Loucy (cell line): ENCODE data around the gene IGHMBP2.

ENCODE experiments used
- H2AFZ ChIP-seq: fragments of 200-600 bp; sonication (generic); 2 replicates; pipeline ENCODE4 v1.6.0; 2016; ENCODE audit warnings: antibody characterized with exemption, mild to moderate bottlenecking, low read length, moderate library complexity
- H3F3A ChIP-seq: fragments of 200-600 bp; 2 replicates; pipeline ENCODE4 v1.6.0; 2016; ENCODE audit warnings: antibody characterized with exemption, low read depth, mild to moderate bottlenecking
- H3K27me3 ChIP-seq: fragments of 200-600 bp; sonication (generic); 2 replicates; pipeline ENCODE4 v1.6.1; 2014; ENCODE audit warnings: low read length, mild to moderate bottlenecking; ENCODE audit not compliant: insufficient read depth, poor library complexity, severe bottlenecking
- H3K36me3 ChIP-seq: fragments of 200-600 bp; sonication (generic); 2 replicates; pipeline ENCODE4 v1.6.1; 2016; ENCODE audit warnings: low read length; ENCODE audit not compliant: insufficient read depth
- H3K4me1 ChIP-seq: fragments of 200-600 bp; sonication (generic); 2 replicates; pipeline ENCODE4 v1.5.1; 2014; ENCODE audit warnings: low read length, mild to moderate bottlenecking; ENCODE audit not compliant: insufficient read depth, poor library complexity, severe bottlenecking
- H3K4me2 ChIP-seq: fragments of 200-600 bp; sonication (generic); 2 replicates; pipeline ENCODE4 v1.6.0; 2014; ENCODE audit warnings: antibody characterized with exemption, low read length, low read depth, mild to moderate bottlenecking; ENCODE audit not compliant: poor library complexity, severe bottlenecking
- H3K4me3 ChIP-seq: fragments of 200-600 bp; sonication (generic); 2 replicates; pipeline ENCODE4 v1.5.1; 2014; ENCODE audit warnings: low read length, mild to moderate bottlenecking, mixed read lengths; ENCODE audit not compliant: poor library complexity, severe bottlenecking
- H3K79me2 ChIP-seq: fragments of 200-600 bp; sonication (generic); 2 replicates; pipeline ENCODE4 v1.6.1; 2014; ENCODE audit warnings: low read length; ENCODE audit not compliant: insufficient read depth
- H3K9ac ChIP-seq: fragments of 200-600 bp; sonication (generic); 2 replicates; pipeline ENCODE4 v1.6.0; 2014; ENCODE audit warnings: mild to moderate bottlenecking, low read depth, low read length, moderate library complexity; ENCODE audit not compliant: poor library complexity, severe bottlenecking
- H3K9me2 ChIP-seq: fragments of 200-600 bp; sonication (generic); replicated peaks from 2 replicates; pipeline ENCODE4 v1.6.1; 2016; ENCODE audit warnings: low read depth, low read length, mixed read lengths
- H3K9me3 ChIP-seq: fragments of 200-600 bp; sonication (generic); 2 replicates; pipeline ENCODE4 v1.6.1; 2014; ENCODE audit warnings: mild to moderate bottlenecking, antibody characterized with exemption, low read length, low read depth; ENCODE audit not compliant: insufficient read depth
- H4K20me1 ChIP-seq: fragments of 200-600 bp; sonication (generic); 2 replicates; pipeline ENCODE4 v1.6.0; 2014; ENCODE audit warnings: antibody characterized with exemption, low read length, mild to moderate bottlenecking; ENCODE audit not compliant: insufficient read depth, poor library complexity, severe bottlenecking
- EZH2phosphoT487 ChIP-seq: fragments of 200-600 bp; IDR thresholded peaks from 2 replicates; pipeline ENCODE4 v1.6.1; 2018; ENCODE audit warnings: antibody characterized with exemption, mild to moderate bottlenecking, moderate library complexity, borderline replicate concordance
- TF ChIP-seq, protein P1 (sequence below): fragments of 200-600 bp; sonication (generic); conservative IDR thresholded peaks from 2 replicates; pipeline ENCODE4 v1.5.1; 2014; ENCODE audit warnings: mild to moderate bottlenecking, antibody characterized with exemption, low read length

Gene IGHMBP2

DNA sequence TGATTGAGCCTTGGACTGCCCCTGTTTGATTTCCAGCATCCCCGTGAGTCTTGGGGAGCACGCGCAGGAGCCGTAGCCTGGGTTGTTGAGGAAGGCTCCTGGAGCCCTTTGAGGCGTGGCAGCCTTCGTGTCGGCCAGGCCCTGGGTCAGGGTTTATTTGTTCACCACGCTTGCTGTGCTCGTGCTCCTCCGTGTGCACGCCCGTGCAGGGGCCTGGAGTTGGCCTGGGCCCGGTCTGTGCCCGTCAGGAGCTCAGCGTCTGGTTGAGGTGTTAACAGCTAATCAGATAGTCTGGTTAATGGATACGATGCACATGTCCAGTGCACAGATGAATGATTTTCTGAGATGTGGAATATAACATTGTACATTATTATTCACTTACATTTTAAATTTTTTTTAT, 8.0 kb downstream of the IGHMBP2 start:
- Histone ChIP-seq H3K79me2 (no peaks in the 10 kb centered on the region; the same call in 1 of the 2 replicates), H3K4me2 (no peak overlapping the region), H3K36me3 (peaks cover 50% of the 10 kb centered on the region; the same call in 1 of the 2 replicates), H3F3A (no peaks in the 10 kb centered on the region), H3K9ac (no peak overlapping the region), H4K20me1 (no peaks in the 10 kb centered on the region), H3K9me3 (no peaks in the 10 kb centered on the region), H3K27me3 (no peaks in the 10 kb centered on the region), H3K4me3 (no peak overlapping the region), H3K9me2 (no peaks in the 10 kb centered on the region), H2AFZ (no peak overlapping the region), H3K4me1 (no peaks in the 10 kb centered on the region)
- TF ChIP-seq EZH2phosphoT487: no peak
- TF ChIP-seq, protein P1, sequence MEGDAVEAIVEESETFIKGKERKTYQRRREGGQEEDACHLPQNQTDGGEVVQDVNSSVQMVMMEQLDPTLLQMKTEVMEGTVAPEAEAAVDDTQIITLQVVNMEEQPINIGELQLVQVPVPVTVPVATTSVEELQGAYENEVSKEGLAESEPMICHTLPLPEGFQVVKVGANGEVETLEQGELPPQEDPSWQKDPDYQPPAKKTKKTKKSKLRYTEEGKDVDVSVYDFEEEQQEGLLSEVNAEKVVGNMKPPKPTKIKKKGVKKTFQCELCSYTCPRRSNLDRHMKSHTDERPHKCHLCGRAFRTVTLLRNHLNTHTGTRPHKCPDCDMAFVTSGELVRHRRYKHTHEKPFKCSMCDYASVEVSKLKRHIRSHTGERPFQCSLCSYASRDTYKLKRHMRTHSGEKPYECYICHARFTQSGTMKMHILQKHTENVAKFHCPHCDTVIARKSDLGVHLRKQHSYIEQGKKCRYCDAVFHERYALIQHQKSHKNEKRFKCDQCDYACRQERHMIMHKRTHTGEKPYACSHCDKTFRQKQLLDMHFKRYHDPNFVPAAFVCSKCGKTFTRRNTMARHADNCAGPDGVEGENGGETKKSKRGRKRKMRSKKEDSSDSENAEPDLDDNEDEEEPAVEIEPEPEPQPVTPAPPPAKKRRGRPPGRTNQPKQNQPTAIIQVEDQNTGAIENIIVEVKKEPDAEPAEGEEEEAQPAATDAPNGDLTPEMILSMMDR: no peak

DNA sequence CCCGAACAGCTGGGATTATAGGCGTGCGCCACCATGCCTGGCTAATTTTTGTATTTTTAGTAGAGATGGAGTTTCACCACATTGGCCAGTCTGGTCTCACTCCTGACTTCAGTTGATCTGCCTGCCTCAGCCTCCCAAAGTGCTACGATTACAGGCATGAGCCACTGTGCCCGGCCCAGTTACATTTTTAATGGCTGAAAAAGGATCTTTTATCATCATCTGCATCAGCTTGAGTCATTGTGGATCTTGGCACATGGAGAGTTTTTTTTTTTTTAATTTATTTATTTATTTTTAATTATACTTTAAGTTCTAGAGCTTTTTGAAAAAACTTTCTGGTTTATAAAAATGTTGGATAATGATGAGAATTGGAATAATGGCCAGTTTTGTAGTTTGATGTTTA, 8.6 kb downstream of the IGHMBP2 start:
- Histone ChIP-seq H3K4me2 (no peak overlapping the region), H3K9ac (no peak overlapping the region), H3K9me2 (no peaks in the 10 kb centered on the region), H3K79me2 (no peaks in the 10 kb centered on the region), H3K36me3 (peaks cover 51% of the 10 kb centered on the region; the same call in 1 of the 2 replicates), H3K9me3 (no peaks in the 10 kb centered on the region), H3K4me1 (no peaks in the 10 kb centered on the region), H2AFZ (no peak overlapping the region), H3K27me3 (no peaks in the 10 kb centered on the region), H3F3A (no peaks in the 10 kb centered on the region), H3K4me3 (no peak overlapping the region), H4K20me1 (no peaks in the 10 kb centered on the region)
- no peak for TF ChIP-seq EZH2phosphoT487
- TF ChIP-seq, protein P1: no peak

DNA sequence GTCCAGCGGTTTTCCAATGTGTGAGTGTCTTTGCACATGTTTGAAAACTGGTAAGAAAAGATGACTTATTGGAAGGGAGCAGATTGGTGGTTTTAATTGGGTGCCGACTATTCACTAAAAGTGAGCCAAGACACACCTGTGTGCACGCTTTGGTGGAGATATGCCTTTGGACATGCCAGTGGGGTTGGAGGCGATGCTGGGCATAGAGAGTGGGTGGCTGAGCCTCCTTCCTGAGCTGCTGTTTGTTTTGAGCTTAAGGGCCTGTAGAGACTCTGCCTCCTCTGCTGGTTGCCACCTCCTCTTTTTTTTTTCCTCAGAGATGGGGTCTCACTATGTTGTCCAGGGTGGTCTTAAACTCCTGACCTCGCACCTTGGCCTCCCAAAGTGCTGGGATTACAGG, 9.5 kb downstream of the IGHMBP2 start:
- Histone ChIP-seq H4K20me1 (no peaks in the 10 kb centered on the region), H3K4me2 (no peak overlapping the region), H3K36me3 (peaks cover 56% of the 10 kb centered on the region; the same call in 1 of the 2 replicates), H3K4me3 (no peak overlapping the region), H3K9ac (no peak overlapping the region), H3K79me2 (no peaks in the 10 kb centered on the region), H3K4me1 (no peaks in the 10 kb centered on the region), H3K9me3 (no peaks in the 10 kb centered on the region), H2AFZ (no peak overlapping the region), H3F3A (no peaks in the 10 kb centered on the region), H3K27me3 (no peaks in the 10 kb centered on the region), H3K9me2 (no peaks in the 10 kb centered on the region)
- TF ChIP-seq, protein P1: no peak
- no peak for TF ChIP-seq EZH2phosphoT487
